NOMO-1 treated with dmso at 0.1 percent for 144 hours (cell line): ENCODE measurements around the gene CDH12.
"Not testable (repeated sequence)": the region's sequence is repeated elsewhere in the genome, so short reads cannot be mapped to it uniquely, and the experiment has no call there.

ENCODE experiments used
- DNase-seq: peaks from one replicate; lab custom pipeline; 2025; ENCODE audit not compliant: unreplicated experiment; lab: John Stamatoyannopoulos, UW

The CDH12 gene

DNA sequence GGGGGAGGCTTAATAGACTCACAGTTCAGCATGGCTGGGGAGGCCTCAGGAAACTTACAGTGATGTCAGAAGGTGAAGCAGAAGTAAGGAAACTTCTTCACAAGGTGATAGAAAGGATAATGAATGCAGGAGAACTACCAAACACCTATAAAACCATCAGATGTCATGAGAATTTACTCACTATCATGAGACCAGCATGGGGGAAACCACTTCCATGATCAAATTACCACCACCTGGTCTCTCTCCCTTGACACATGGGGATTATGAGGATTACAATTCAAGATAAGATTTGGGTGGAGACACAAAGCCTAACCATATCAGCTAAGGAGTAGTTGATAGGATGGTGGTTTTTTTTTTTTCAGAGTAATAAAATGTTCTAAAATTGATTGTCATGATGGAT is 201.8 kb downstream of the CDH12 start:
- DNase-seq = no peak

GRCh38 chr5:22650511-22650910 is 202.6 kb downstream of the CDH12 start:
- no peak for DNase-seq

- DNase-seq = no peak
These were observed 204.1 kb downstream of the CDH12 start for GRCh38 chr5:22649074-22649473.

DNA sequence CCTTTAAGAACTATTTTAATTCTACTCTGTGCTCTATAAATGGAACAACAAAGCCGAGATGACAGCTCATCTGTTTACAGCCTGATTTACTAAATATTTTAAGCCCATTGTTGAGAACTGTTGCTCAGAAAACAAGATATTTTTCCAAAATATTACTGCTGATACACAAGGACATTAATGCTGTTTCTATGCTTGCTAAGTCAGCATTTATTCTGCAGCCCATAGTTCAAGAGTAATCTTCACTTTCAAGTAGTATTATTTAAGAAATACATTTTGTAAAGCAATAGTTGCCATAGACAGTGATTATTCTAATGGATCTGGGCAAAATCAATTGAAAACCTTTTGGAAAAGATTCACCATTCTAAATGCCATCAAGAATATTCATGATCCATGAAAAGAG is 208.3 kb downstream of the CDH12 start:
- DNase-seq = no peak

- no peak for DNase-seq
These were observed 209.8 kb downstream of the CDH12 start for GRCh38 chr5:22643356-22643755.

DNA sequence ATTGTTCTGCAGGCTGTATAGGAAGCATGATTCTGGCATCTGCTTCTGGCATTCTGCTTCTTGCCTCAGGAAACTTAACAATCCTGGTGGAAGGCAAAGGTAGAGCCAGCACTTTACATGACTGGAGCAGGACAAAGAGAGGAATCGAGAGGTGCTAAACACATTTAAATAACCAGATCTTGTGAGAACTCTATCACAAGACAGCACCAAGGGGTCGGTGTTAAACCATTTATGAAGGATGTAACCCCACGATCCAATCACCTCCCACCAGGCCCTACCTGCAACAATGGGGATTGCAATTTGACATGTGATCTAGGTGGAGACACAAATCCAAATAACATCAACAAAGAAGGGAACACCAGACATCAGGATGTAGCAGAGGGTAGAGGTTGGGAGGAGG is 221.5 kb downstream of the CDH12 start:
- DNase-seq = no peak

- no peak for DNase-seq
These were observed 226.1 kb downstream of the CDH12 start for GRCh38 chr5:22627029-22627428.

DNA sequence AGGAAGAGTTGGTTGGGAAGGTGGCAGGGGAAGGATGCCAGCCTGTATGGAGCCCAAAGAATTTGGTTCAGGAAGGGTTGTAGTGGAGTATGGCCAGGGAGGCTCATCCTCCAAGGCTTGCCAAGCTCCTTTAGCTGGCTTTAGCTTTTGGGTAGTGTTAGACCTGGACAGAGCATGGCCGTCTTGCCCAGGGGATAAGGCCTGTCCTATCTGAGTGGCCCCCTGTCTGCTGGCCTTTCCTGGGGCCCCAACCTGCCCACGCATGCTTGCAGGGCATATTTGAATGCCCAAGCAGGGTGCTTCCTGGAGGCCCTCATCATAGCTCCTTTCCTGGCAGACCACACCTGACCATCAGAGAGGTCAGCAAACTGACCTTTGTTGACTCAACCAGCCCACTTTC is 227.7 kb downstream of the CDH12 start:
- no peak for DNase-seq

GRCh38 chr5:22621084-22621483 is 232.1 kb downstream of the CDH12 start:
- no peak for DNase-seq

- DNase-seq = no peak
These were observed 237.2 kb downstream of the CDH12 start for GRCh38 chr5:22615964-22616363.

DNA sequence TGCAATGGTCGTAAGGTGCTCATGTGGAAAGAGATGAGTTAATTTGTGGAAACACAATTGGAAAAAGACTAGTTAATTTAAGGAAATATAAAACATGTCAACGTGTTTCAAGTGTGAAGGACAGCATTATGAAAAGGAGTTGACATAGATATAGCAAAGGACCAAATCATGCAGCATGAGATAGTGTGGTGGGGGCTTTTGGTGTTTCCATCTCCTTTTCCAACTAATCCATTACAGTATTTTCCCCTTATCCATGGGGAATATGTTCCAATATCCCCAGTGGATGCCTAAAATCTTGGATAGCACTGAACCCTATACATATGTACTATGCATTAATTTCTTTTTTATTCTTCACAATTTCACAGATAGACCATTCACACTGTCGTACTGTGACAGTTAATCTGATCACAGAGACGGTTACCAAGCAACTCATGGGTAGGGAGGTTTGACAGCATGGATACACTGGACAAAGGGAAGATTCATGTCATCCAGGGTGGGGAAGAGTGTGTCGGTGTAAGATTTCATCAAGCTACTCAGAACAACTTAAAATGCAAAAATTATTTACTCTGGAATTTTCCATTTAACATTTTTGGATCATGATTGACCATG is 238.6 kb downstream of the CDH12 start:
- DNase-seq = no peak

DNA sequence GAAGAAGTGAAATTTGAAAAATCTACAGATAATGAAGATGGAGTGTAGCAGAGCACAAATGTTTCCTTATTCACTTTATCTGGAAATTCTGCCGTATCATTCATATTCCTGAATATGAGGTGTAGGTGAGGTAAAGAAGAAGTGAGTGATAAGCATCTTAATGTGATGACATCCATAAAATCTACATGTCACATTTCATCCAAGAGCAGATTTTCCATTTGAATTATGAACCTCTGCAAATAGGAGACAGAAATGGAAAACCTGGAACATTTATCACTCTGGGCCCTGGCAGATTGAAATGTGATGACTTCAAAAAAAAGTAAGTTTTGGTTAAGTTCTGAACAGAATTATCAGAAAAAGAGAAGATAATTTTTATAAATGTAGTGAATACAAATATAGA is 240.2 kb downstream of the CDH12 start:
- DNase-seq = no peak

DNA sequence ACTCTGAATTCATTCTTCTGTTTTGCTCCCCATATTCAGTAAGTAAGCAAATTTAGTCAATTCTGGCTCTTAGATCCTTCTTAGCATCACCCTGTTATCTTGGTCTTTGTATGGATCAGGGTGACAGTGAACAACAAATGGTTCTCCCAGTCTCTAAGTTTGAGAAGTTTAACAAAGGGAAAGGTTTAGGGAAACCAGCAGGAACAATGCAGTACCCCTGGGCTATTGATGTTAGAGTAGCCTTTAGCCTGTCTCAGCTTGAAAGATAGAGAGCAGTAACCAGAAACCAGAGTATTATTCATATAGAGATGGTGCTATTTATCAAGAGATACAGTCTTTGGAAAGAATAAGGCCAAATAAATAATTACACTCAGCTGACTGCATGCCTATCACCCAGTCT is 241.8 kb downstream of the CDH12 start:
- no peak for DNase-seq

DNA sequence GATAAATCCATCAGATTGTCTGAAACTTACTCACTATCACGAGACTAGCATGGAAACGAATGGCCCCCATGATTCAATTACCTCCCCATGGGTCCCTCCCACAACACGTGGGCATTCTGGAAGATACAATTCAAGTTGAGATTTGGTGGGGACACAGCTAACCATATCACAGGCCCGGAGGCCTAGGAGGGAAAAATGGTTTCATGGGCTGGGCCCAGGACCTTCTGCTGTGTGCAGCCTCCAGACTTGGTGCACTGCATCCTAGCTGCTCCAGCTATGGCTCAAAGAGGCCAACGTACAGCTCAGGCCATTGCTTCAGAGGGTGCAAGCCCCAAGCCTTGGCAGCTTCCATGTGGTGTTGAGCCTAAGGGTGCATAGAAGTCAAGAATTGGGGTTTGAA is 245.6 kb downstream of the CDH12 start:
- not testable (repeated sequence) for DNase-seq

- no peak for DNase-seq
These were observed 247.7 kb downstream of the CDH12 start for GRCh38 chr5:22605473-22605872.

DNA sequence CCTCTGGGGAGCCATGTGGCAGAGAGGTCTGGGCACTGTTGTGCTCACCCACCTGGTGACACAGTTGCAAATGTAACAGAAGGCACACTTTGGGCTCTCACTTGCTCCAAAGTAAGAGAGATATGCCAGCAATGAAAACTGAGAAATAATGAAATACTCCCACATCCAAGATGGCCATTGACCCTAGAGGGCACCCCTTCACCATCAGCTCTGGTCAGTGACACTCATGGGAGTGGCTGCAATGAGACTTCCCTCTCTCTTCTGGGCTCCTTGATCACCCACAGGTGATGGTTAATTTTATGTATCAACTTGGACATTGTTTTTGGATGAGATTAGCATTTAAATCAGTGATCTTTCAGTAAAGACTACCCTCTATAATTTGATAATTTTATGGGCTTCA is 248.4 kb downstream of the CDH12 start:
- DNase-seq = no peak

DNA sequence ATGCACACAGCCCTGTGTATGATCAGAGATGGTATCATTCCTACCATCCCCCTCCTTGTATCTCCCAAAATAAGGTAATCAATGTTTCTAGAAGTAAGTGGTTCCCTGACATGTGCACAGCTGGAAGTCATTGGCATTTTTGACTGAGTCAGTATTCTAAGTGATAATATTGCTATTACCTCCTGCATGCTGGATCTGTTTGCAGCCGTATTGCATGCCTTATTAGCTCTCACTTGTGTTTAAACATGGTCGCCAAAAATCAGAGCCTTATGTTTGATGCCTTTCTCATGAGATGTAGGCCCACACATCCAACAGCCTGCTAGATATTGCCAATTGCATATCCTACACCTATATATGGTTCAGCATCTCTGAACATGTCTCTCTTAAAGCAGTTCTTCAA is 254.3 kb downstream of the CDH12 start:
- no peak for DNase-seq

DNA sequence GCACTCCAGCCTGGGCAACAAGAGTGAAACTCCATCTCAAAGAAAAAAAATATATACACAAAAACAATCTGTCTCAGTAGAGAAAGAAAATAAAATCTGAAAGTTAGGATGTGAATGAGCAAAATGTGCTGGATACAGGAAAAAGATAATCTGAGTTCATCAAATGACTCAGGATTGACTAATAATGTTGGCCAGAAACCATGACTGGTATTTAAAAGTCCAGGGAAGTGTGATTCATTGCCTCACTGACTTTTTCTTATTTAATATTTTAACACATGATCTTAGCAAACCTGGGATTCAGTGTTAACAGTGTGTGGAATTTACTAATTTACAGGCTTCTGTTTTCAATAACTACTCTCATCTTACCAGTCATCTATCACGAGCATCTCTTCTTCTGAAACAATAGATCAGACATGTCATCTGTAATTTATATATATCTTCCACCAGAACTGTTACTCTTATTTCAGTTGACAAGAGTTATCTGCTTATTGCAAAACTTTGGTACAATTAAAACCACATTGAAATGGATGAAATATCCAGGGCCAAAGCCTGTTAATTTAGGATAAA is 256.7 kb downstream of the CDH12 start:
- DNase-seq = no peak

DNA sequence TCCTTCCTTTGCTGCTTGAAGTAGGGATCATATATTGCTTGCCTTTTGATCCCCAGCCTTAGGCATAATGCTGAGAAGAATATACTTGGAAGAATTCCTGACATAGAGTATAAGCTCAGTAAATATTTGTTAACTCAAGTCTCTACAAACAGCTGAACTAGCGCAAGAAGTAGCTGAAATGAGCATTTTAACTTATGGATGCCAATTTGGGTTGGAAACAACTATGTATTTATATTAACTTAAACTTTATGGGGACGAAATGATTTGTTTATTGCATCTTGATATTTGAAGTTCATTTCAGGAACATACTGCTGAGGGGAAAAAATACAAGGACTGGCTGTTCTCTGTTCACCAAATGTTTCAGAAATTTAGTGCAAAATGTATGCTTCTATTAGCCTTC is 258.7 kb downstream of the CDH12 start:
- no peak for DNase-seq

DNA sequence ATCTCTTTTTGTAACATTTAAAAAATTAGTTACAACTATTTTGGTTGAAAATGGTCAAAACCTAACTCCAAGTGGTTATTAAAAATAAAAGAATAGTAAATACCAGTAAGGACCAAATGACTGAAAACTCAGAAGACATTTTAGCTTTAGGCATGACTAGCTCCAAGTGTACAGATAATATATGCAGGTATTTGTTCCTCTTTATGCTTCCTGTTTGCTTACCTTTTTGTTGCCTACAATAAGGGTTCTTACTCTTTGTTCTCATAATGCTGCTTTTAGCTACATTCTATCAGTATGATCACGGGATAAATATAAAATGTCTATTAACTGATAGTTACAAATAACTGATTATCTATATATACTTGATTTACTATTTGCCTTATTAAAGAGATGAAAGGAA is 259.6 kb downstream of the CDH12 start:
- DNase-seq = no peak

- DNase-seq = no peak
These were observed 261.7 kb downstream of the CDH12 start for GRCh38 chr5:22591461-22591860.

DNA sequence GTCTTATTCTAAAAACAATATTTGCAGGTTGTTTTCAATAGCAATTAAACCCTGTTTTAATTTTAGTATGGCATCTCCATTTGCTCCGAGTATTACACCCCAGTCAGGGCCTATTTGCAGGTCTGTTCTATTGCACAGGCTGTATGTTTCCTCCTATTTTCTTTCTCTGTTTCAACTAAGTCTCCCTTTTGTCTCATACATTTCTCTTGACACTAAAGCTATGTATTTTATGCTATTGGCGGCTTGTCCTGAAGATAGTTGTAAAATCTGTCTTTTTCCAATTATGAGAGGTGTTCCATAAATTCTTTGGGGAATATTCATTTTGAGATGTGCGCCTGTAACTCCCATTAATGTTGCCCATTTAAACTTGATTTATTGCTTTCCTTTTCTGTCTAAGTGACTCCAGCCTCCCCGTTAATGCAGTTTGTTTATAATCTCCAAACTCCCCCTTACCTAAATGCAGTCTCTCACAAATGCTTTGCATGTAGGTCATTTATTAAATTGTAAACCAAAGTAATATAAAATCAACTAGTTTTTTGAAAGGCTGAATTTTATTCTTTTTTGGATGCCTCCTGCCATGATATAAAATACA is 262.4 kb downstream of the CDH12 start:
- no peak for DNase-seq

DNA sequence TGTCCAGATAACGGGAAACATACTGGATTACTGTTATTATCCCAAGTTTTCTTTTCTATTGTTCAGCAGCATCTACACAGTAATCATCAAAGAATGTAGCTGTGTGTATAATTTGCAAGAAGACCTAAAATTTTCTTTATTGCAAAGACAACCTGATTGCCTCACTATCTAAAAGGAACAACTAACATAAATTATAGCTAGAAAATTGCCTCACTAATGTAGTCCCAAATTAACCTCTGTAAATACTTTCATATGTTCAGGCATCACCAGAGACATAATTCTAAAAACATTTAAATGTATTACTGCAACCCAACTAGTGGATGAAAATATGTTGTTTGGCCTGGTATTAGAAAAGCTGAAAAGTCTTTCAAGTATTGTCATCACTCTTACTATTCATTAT is 275.4 kb downstream of the CDH12 start:
- DNase-seq = no peak
